Muscle of back (tissue), 11 donors: ENCODE data around the gene ASB12. TPM values are rescaled to one million over a fixed set of nuclear protein-coding genes. Genes with fewer than 3 reads are reported as not detected.

Experiments used
- DNase-seq, 3 donors: peaks; one replicate each; pipeline versions ENCODE4 v3.0.0 to v3.0.0-alpha.2; 2013
- polyA plus RNA-seq, 10 donors: library from polyadenylated mRNA; unstranded; fragments of 120-200 nt; gene quantifications; one replicate each; pipeline ENCODE4 v1.2.1, GENCODE V29; 2013; ENCODE audit not compliant: insufficient read length in 10 of 10

ASB12 gene
- polyA plus RNA-seq, 10 donors, result 10.2 to 31.5 (median 24.2) TPM

DNA sequence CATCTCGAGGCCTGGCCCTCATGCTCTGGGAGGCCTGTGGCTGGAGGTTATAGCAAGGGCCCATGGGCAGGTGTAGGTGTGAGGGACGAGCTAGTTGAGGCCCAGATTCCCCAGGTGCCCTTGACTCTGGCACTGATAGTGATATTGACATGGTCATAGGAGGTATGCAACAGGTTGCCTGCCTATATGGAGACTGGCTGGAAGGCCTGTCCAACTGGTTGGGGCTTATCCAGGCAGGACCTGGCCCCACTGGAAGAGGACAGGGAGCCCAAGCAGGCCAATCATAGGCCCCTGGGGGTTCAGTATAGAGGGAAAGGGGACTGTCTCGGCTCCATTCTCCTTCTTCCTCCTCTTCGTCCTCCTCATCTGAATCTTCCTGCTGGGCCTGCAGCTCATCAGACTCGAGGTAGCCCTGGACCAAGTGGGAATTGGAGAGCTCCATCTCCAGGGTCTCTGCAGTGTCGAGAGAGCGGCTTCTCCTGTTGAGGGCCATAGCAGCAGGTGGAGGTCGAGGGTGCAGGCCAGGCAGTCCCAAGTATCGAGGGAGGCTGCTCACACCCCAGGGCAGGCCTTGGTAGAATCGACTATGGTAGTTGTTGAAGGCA is 40.2 kb downstream of the ASB12 start:
- no peak for DNase-seq

DNA sequence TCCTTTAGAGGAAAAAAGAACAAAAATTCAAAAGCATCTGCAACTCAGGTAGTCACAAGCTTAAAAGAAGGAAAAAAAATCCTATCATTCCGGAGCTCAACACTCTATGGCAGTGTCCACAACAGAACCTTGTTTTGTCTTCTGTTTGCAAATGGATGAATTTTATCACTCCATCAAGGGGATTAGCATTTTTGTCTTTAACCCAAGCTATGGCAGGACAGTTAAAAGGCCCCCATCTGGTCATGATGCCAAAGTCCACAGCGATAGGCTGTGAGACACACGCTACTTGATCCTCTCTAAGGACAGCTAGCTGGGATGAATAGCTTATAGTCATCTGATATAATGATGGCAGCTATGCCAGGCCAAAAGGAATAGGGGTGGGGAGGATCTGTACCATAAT is 41.5 kb downstream of the ASB12 start:
- no peak for DNase-seq

DNA sequence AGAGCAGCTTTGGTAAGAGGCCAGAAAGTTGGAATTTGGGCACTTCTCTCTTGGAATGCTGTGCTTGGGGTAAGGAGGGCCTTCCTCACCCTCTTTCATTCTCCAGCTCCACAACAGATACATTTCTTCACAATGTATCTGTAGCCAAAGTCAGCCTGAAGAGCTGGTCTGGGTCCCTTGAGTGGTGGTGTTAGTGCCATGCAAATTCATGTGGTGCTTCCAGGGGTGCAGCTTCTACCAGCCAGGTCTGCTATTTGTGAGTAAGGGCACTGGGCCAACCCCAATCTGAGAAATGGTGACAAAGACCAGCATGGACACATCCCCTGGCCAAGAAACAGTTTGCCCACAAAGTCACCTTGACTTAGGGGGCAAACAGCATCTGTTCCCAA is 42.7 kb downstream of the ASB12 start:
- DNase-seq, result no peak

DNA sequence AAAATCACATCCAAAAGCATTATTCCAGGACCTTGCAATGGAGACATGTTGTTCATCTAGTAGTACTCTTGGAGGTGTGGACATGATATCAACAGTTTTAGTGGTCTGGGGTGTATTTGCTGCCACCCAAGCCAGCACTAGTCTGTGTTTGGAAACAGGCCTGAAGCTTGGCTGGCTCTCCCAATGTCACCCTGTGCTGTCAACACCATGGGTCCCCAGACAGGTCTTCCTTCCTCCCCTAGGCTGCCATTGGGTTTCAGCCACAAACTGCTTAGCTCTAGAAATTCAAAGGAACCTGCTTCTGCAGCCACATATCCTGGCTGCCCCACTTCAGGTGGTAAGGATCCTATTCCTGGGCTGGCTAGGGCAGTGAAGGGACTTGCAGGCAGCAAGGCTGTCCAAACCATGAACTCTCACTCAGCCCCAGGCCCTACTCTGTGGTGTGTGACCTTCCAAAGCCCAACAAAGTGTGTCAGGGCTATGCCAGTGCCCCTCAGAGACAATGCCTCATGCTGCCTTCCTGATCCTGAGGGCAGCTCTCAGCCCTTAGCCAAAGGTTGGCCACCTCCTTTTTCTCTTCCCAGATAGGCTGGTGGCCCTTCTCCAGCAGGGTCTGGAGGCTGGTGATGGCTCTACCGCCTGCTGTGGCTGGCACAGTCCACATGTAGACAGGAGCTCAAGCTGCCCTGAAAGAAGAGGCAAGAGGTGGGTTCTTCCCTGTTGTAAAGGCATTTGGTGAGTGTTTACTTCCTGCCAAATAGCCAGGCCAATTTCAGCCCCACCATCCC is 43.2 kb downstream of the ASB12 start:
- DNase-seq, result no peak

DNA sequence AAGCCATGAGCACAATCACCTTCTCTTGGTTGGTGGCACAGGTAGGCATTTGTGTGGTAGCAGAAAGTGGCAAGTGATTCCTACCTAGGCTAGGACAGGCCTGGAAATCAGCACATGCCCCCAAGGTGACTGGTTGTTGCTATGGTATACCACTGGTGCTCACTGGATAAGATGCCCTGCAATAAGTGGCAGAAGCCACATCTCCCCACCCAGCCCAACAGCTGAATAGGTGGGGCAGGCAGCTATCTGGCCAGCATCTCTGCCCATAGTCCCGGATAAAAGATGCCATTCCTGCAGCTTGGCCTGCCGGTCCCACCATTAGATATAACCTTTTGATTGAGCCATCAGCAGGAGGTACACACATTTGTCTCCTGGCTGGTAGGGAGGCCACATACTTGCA is 46.0 kb downstream of the ASB12 start:
- DNase-seq, result no peak

DNA sequence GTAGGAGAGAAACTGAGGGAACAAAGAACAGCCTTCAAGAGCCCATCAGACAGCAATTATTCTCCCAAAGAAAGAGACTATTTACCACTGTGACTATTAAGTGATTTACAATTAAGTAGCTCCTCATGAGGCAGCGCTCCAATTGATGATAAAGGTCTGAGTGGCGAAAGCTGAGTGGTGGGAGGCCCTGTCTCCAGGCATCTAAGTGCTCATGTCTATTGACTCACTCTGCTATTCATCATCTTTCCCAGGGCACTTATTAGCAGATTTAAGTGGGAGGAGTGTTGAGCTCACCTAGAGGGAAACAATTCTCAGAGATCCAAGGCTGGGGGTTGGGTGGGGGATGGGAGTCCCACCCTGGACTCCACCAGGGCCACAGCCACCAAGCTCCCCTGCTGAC is 48.2 kb downstream of the ASB12 start:
- DNase-seq, result no peak

DNA sequence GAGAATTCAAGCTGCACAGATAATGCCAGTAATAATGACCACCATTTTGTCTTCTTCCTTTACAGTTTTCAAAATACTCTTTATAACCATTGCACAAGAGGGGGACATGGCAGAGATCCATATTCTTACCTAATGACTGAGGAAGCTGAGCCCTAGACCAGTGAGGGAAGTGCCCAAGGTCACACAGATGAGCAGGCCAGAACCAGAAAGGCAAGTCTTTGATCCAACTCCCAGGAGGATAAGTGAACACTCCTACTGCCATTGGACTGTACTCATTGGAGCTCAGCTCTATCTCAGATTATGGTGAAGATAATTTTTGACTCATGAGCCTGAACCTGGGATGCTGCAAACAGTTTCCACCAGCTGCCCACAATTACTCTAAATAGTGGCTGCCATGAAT is 53.5 kb downstream of the ASB12 start:
- DNase-seq, result no peak

Other genes with a start within 250 kb of the ASB12 start
- 1 to 10 TPM; 5.6 to 7.4 (median 6.0) TPM for gene AMER1, start 24.9 kb downstream of the ASB12 start, polyA plus RNA-seq
- 1 to 10 TPM in 9 of 10 donors, under 1 TPM in 1; 0.98 to 2.1 (median 1.3) TPM for gene MTMR8, start 164.8 kb upstream of the ASB12 start, polyA plus RNA-seq